Calu3 (cell line): ENCODE results near the gene CDH18. TPM values are rescaled to one million over a fixed set of nuclear protein-coding genes. Genes with fewer than 3 reads are reported as not detected.

Source experiments
- BruUV-seq: library from RNA; stranded (reverse); fragments of 400-500 nt; replicated peaks from 2 replicates; lab custom pipeline; 2021; lab: Mats Ljungman, UMichigan
- CTCF ChIA-PET: fragments of 300-600 bp; sonication (Branson Sonifier 250); formaldehyde crosslinking; loops from one replicate; lab custom pipeline; 2022; ENCODE audit warnings: antibody characterized with exemption; lab: Charles Lee
- DNase-seq: peaks from one replicate; pipeline ENCODE4 v3.0.0; 2022
- H3K27ac Mint-ChIP-seq: one replicate; pipeline ENCODE4 v1.8.0; 2022; ENCODE audit warnings: mixed read lengths; ENCODE audit not compliant: unreplicated experiment
- H3K27me3 Mint-ChIP-seq: one replicate; pipeline ENCODE4 v1.8.0; 2022; ENCODE audit warnings: mixed read lengths; ENCODE audit not compliant: unreplicated experiment
- H3K36me3 Mint-ChIP-seq: one replicate; pipeline ENCODE4 v1.8.0; 2022; ENCODE audit warnings: mild to moderate bottlenecking, moderate library complexity, mixed read lengths; ENCODE audit not compliant: insufficient read depth, unreplicated experiment
- H3K4me1 Mint-ChIP-seq: one replicate; pipeline ENCODE4 v1.8.0; 2022; ENCODE audit warnings: mild to moderate bottlenecking, low read depth, mixed read lengths; ENCODE audit not compliant: unreplicated experiment
- H3K4me3 Mint-ChIP-seq: one replicate; pipeline ENCODE4 v1.8.0; 2022; ENCODE audit warnings: mild to moderate bottlenecking, low read depth, moderate library complexity, mixed read lengths; ENCODE audit not compliant: unreplicated experiment
- H3K9me3 Mint-ChIP-seq: one replicate; pipeline ENCODE4 v1.8.0; 2022; ENCODE audit warnings: low read depth, mixed read lengths; ENCODE audit not compliant: unreplicated experiment
- intact Hi-C: fragments of 100-400 bp; cut with micrococcal nuclease; formaldehyde crosslinking; loops from one replicate; pipeline ENCODE4 v1.10.0; 2022; ENCODE audit not compliant: unreplicated experiment
- total RNA-seq: library from RNA; stranded (reverse); gene quantifications from 2 replicates; pipeline ENCODE4 v1.2.3, GENCODE V29; 2022
- TF ChIP-seq, protein P1 (sequence below): fragments of 200-600 bp; IDR thresholded peaks from one replicate; pipeline ENCODE4 v1.8.0; 2022; ENCODE audit warnings: antibody characterized with exemption; ENCODE audit not compliant: unreplicated experiment

CDH18 gene
- total RNA-seq, 1 experiment from 2014 or later = not detected

DNA sequence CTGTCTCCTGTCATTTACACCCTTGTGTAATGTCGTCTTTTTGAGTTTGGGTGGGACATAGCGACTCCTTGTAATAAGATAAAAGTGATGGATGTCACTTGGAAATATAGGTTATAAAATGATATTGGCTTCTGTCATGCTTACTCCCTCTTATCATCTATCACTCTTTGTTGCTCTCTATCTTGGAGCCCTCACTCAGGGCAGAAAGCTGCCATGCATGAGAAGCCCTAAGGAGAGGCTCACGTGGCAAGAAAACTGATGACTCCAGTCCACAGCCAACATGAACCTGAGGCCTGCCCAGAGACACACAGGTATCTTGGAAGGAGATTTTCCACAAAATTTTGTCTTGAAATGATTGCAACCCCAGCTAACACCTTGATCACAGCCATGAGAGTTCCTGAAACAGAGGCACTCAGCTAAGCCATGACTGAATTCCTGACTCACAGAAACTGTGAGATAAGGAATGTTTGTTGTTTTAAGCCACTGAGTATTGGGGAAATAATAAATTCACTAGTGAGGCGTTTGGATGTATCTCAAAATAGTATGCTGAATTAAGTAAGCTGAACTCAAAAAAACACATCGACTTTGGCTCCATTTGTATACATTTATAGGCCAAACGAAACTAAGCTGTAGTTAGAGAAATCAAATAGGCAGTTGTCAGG is 216.7 kb downstream of the CDH18 start:
- no TSS peak for BruUV-seq
- Mint-ChIP-seq H3K27me3 (no peaks in the 10 kb centered on the region), H3K4me1 (no peaks in the 10 kb centered on the region), H3K36me3 (no peaks in the 10 kb centered on the region), H3K4me3 (no peak overlapping the region), H3K9me3 (peaks cover 15% of the 10 kb centered on the region), H3K27ac (no peak overlapping the region)
- no peak for DNase-seq
- TF ChIP-seq, protein P1, sequence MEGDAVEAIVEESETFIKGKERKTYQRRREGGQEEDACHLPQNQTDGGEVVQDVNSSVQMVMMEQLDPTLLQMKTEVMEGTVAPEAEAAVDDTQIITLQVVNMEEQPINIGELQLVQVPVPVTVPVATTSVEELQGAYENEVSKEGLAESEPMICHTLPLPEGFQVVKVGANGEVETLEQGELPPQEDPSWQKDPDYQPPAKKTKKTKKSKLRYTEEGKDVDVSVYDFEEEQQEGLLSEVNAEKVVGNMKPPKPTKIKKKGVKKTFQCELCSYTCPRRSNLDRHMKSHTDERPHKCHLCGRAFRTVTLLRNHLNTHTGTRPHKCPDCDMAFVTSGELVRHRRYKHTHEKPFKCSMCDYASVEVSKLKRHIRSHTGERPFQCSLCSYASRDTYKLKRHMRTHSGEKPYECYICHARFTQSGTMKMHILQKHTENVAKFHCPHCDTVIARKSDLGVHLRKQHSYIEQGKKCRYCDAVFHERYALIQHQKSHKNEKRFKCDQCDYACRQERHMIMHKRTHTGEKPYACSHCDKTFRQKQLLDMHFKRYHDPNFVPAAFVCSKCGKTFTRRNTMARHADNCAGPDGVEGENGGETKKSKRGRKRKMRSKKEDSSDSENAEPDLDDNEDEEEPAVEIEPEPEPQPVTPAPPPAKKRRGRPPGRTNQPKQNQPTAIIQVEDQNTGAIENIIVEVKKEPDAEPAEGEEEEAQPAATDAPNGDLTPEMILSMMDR = no peak
- CTCF ChIA-PET = no interaction called here
- intact Hi-C loops = no loop called here

- Mint-ChIP-seq H3K9me3 (peaks cover 10% of the 10 kb centered on the region), H3K36me3 (no peaks in the 10 kb centered on the region), H3K4me3 (no peak overlapping the region), H3K27me3 (no peaks in the 10 kb centered on the region), H3K4me1 (no peaks in the 10 kb centered on the region), H3K27ac (no peak overlapping the region)
- CTCF ChIA-PET = no interaction called here
- BruUV-seq = no TSS peak
- TF ChIP-seq, protein P1 = no peak
- DNase-seq = no peak
- intact Hi-C loops = no loop called here
Observed at GRCh38 chr5:19770396-19770795, 217.6 kb downstream of the CDH18 start.

DNA sequence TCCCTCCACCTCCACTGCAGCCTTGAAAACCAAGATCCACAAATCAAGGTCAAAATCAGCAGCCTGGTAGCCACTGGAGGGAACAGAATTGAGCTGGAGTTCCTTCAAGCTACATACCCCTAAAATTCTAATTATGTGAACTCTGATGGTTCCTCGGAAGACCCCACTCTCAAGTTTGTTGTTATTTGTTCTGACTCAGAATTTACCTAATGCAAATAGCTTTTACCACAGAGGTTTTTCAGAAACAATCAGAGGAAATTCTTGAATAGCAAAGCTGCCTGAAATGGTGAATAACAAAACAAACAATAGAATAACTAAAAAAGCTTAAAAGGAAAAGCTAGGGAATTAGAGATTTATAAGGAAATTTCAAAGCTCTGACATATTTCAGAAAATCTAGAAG is 220.0 kb downstream of the CDH18 start:
- no peak overlapping the region for H3K4me3 Mint-ChIP-seq
- H3K9me3 Mint-ChIP-seq = peaks cover 8% of the 10 kb centered on the region
- intact Hi-C loops = no loop called here
- CTCF ChIA-PET = no interaction called here
- BruUV-seq = no TSS peak
- no peak overlapping the region for H3K27ac Mint-ChIP-seq
- TF ChIP-seq, protein P1 = no peak
- H3K27me3 Mint-ChIP-seq = no peaks in the 10 kb centered on the region
- no peak for DNase-seq
- H3K4me1 Mint-ChIP-seq = no peaks in the 10 kb centered on the region
- no peaks in the 10 kb centered on the region for H3K36me3 Mint-ChIP-seq

- no TSS peak for BruUV-seq
- no peaks in the 10 kb centered on the region for H3K27me3 Mint-ChIP-seq
- no peak for DNase-seq
- CTCF ChIA-PET = no interaction called here
- H3K4me1 Mint-ChIP-seq = no peaks in the 10 kb centered on the region
- H3K27ac Mint-ChIP-seq = no peak overlapping the region
- H3K4me3 Mint-ChIP-seq = no peak overlapping the region
- TF ChIP-seq, protein P1 = no peak
- H3K36me3 Mint-ChIP-seq = no peaks in the 10 kb centered on the region
- intact Hi-C loops = no loop called here
- peaks cover 12% of the 10 kb centered on the region for H3K9me3 Mint-ChIP-seq
Observed at GRCh38 chr5:19753579-19753978, 234.4 kb downstream of the CDH18 start.
